Stimulated activated CD4-positive, alpha-beta T cell treated with anti-CD3 and anti-CD28 coated beads, Interleukin-15, amount 100 ng/mL, for 24 hours (primary cell): ENCODE data around the gene LGALS9B.
"Not testable (repeated sequence)": the region's sequence is repeated elsewhere in the genome, so short reads cannot be mapped to it uniquely, and the experiment has no call there.

Experiments
- DNase-seq: peaks from one replicate; pipeline ENCODE4 v3.0.0-alpha.2; 2020

Gene LGALS9B

DNA sequence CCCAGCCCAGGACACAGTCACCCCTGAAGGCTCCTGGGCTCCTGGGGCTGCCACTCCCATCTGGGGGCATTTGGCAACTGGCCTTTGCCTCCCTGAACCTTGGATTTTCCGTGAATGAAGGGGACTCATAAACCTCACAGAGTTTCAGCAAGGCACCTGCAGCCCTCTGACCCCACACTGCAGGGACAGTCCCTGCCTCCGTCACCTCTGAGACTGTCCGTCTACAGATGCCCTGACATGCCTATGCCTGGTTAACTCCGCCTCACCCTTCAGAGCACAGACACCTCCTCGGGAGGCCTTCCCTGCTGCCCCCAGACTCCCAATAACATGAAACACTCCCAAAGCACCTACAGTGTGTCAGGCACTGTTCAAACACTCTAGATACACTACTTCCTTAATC is 786 bp downstream of the LGALS9B start:
- not testable (repeated sequence) for DNase-seq

GRCh38 chr17:20465535-20465934 is 1.8 kb downstream of the LGALS9B start:
- DNase-seq: not testable (repeated sequence)

GRCh38 chr17:20464854-20465414 is 2.4 kb downstream of the LGALS9B start:
- DNase-seq: not testable (repeated sequence)

- DNase-seq: not testable (repeated sequence)
Measured at GRCh38 chr17:20462158-20462557, 5.2 kb downstream of the LGALS9B start.

- DNase-seq: not testable (repeated sequence)
Measured at GRCh38 chr17:20457848-20458381, 9.4 kb downstream of the LGALS9B start.

DNA sequence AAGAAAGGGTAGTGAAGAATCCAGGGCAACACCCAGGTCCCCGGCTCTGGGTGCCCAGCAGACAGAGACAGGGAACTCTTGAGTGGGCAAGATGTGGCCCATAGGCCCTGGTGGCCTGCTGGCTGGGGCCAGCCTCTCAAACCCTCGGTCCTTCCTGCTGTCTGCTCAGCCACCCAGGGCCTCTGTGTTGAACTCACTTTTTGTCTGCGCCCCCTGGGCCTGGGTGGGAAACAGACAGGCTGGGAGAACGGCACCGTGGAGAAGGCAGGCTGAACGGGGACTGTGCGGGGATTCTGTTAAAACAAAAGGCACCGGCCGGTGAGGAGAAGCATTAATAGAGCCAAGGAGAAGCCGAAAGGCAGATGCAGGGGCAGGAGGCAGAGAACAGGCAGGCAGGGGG is 12.2 kb downstream of the LGALS9B start:
- DNase-seq: not testable (repeated sequence)

GRCh38 chr17:20453820-20454434 is 13.4 kb downstream of the LGALS9B start:
- not testable (repeated sequence) for DNase-seq

DNA sequence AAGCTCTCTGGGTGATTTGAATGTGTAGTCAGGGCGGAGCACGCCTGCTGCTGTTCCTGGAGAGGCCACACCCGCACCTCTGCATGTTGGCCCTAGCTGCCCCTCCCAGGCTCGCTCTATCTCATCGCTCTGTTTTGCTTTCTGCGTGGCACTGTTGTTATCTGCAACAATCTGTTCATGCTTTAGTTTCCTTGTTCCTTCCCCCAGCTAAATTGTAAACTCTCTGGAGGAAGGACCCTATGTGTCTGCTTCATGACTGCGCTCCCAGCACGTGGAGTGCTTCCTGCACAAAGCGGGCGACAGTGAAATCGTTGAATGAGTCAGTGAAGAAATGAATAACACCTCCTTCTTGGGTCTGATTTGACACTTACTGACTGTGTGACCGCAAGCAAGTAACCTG is 16.5 kb downstream of the LGALS9B start:
- DNase-seq: peak; percentile 50

GRCh38 chr17:20447534-20448321 is 19.6 kb downstream of the LGALS9B start:
- DNase-seq: not testable (repeated sequence)

DNA sequence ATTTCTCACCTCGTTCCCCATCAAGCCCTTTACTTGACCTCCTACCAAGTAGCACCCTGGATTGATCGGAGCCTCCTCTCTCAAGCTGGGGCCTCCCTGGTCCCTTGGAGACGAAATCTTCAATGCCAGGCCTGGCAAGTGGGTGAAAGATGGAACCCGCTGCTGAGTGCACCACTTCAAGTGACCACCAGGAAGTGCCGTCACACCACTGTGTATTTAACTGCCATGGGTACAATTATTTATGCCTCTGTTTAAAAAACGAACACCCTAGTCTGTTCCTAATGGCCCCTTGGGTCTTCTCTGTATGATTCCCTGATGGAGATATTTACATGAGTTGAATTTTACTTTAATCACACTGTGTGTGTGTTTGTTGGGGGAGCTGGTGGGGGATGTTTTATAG is 20.4 kb downstream of the LGALS9B start:
- DNase-seq: not testable (repeated sequence)

DNA sequence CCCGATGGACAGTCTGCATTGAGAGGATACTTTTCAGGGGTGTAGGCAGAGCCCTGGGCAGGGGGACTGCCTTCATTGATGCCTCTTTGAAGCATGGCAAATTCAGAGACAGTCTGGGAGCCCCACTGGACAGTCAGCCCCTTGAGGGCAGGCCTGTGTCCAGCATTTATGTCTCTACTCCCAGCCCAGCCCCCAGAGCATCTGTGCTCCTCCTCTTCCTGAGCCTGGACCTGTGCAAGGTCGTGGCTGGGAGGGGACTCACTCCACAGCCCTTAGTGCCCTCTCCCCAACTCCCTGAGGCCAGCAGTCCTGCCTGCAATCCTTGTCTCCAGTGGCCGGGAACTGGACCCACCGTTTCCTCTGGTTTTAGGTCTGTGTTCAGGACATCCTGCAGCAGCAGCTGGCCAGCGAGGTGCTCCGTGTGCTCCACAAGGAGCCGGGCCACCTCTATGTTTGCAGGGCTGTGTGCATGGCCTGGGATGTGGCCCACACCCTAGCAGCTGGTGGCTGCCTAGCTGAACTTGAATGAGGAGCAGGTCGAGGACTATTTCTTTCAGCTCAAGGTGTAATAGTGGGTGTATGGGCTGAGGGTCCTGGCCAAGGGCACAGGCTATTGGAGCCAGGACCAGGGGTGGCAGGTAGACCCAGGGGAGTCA is 22.6 kb downstream of the LGALS9B start:
- DNase-seq: not testable (repeated sequence)

DNA sequence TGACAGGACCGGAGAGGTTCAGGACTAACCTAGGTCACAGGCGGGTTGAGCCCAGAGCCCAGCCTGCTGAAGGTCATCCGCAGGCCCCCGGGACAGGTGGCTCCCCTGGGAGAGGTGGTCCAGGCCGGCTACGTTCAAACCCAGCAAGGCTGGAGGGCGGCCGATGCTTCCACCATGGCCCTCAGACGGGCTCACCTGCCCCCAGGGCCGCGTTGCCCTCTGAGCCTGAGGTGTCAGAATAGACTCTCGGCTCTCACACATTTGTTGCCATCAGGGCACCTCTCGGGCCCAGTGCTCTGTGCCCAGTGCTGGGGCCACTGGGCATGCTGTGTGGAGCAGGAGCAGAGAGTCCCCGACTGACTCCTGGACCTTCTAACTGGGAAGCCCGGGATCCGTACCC is 23.2 kb downstream of the LGALS9B start:
- DNase-seq: not testable (repeated sequence)

DNA sequence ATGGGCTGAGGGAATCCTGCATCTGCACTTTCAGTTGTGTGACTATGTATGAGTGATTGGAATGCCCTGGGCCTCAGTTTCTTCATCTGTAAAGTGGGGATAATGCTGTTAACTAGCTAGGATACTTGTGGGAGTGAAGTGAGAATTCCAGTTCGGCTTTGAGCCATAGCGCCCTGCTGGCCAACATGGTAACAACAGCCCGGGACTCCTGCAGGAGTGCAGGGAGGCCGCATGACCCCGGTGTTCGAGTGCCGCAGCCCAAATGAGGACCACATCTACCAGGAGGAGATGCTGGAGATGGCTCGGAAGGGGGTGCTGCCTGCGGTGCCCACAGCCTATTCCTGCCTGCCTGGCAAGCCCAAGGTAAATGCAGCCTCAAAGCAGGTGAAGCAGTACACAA is 23.7 kb downstream of the LGALS9B start:
- not testable (repeated sequence) for DNase-seq

GRCh38 chr17:20440665-20441064 is 26.7 kb downstream of the LGALS9B start:
- DNase-seq: not testable (repeated sequence)

DNA sequence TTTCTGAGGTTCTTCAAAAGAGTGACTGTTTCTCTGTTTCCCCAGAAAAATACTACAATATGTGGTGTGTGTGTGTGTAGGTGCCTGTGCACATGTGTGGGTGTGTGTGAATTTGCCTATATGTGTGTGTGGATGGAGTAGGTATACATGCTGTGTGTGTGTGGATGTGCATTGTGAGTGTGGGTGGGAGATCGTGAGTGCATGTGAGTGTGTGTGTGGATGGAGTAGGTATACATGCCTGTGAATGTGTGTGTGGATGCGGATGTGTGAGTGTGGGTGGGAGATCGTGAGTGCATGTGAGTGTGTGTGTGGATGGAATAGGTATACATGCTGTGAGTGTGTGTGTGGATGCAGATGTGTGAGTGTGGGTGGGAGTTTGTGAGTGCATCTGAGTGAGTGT is 32.2 kb downstream of the LGALS9B start:
- not testable (repeated sequence) for DNase-seq

DNA sequence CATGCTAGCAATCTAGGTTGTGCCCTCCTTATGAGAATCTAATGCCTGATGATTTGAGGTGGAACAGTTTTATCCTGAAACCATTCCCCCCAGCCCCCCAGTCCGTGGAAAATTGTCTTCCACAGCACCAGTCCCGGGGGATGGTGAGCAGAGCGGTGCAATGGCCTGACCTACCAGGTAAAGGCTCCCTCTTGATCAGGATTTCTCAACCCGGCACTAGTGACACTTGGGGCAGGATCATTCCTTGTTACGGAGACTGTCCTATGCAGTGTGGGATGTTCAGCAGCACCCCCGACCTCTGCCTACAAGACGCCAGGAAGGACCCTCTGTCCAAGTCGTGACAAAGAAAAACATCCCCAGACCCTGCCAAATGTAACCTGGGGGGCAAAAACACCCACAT is 34.0 kb downstream of the LGALS9B start:
- not testable (repeated sequence) for DNase-seq

DNA sequence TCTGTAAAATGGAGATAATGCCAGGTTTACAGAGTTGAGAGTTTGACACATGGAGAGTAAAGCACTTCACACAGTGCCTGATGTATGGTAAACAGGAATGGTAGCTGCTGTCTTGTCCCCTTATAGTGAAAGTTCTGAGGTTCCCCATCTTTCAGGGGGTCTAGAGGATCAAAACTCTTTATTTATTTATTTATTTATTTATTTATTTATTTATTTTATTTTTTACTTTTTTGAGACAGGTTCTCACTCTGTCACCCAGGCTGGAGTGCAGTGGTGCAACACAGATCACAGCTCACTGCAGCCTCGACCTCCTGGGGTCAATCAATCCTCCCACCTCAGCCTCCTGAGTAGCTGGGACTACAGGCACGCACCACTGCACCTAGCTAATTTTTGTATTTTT is 40.1 kb downstream of the LGALS9B start:
- not testable (repeated sequence) for DNase-seq

DNA sequence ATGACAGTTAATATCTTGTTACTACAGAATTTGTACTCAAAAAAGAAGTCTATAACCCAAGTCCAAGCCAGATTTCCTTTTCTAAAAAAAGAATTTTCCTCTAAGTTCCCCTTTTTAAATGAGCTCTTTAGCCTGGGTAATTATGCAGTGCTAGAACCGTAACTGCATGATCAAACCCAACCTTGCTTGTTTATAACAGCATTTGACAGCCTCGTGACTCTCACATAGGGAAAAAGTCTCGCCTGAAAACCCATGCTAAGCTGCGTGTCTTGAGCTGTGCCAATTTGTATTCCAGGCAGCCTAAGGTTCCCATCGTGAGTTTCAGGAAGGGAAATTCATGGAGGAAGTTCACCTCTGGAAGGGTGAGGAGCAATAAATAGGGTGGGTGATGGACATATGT is 44.5 kb downstream of the LGALS9B start:
- not testable (repeated sequence) for DNase-seq

- DNase-seq: not testable (repeated sequence)
Measured at GRCh38 chr17:20418838-20419237, 48.5 kb downstream of the LGALS9B start.

DNA sequence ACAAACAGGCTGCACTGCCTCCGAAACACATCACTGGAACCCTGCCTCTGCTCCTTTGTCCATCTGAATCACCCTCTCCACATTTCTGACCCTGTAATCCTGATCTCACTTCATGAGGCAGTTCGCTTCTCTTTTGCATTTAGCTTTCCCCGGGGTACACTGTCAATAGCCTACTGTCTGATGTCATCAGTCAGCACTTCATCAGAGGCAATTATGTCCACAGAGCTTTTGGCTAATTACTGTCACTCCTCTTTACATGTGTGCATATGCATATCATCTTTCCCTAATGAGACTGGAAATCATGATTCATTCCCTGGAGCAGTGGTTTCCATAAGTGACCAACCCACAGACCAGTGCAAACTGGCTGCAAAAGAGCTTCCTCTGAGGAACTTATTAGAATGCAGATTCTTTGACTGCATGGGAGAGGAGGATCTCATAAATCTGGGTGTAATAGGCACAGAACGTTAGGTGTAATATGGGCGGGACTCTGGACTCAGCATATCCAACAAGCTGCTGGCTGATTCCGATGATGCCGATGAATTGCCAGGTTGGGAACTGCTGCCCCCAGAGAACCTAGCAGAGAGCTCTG is 49.8 kb downstream of the LGALS9B start:
- DNase-seq: not testable (repeated sequence)

- not testable (repeated sequence) for DNase-seq
Measured at GRCh38 chr17:20416381-20416911, 50.9 kb downstream of the LGALS9B start.

- not testable (repeated sequence) for DNase-seq
Measured at GRCh38 chr17:20415479-20415878, 51.9 kb downstream of the LGALS9B start.
